GM21786 (cell line): ENCODE data around the gene FRMD5.

ENCODE experiments used
- ATAC-seq: cut with Tn5 transposase; IDR thresholded peaks from one replicate; pipeline ENCODE4 v1.9.1; 2021; ENCODE audit not compliant: unreplicated experiment

The FRMD5 gene

DNA sequence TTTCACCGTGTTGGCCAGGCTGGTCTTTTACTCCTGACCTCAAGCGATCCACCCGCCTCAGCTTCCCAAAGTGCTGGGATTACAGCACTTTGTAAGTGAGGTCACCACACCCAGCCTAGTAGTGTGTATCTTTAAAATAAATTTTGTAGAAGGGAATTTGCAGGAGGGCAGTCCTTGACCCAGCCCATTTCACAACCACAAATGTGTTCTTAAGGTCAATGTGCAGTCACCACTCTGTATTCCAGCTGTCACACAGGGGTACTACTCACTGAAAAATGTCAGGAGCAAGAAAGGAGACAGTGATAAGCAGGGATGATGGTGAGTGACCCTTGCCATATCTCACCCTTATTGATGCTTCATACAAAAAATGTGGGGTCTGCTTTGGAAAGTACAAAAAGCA is 98.5 kb downstream of the FRMD5 start:
- no peak for ATAC-seq

DNA sequence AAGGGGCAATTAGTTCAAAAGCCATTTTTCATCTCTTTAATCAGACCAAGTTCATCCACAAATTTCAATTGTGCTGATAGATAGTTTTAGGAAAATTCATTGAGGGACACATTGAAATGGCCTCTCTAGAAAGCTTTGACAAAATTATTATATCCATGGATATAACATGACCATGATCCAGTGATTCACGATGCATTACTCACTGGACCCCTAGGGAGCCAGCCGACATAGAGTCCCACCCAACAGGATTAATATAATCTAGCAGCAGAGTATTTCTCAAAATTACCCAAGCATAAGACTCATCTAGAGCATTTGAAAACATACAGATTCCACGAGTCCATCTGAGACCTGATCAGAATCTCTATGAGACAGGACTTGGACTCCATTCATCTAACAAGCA is 100.3 kb downstream of the FRMD5 start:
- ATAC-seq, result no peak

DNA sequence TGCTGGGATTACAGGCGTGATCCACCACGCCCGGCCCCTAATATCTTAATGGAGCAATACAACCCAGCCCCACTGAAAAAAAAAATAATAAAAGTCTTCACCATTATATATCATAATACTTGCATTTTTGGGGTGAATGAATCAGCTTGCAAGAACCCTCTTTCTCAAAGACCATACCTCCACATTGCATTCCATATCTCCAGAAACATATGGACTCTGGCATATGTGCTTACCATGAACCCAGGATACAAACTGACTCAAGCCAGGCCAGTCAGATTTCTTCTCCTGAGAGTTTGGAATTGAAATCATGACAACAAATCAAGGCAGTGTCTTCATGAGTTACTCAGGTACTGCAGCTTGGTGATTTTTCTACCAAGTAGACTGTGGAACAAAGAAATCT is 101.2 kb downstream of the FRMD5 start:
- no peak for ATAC-seq

DNA sequence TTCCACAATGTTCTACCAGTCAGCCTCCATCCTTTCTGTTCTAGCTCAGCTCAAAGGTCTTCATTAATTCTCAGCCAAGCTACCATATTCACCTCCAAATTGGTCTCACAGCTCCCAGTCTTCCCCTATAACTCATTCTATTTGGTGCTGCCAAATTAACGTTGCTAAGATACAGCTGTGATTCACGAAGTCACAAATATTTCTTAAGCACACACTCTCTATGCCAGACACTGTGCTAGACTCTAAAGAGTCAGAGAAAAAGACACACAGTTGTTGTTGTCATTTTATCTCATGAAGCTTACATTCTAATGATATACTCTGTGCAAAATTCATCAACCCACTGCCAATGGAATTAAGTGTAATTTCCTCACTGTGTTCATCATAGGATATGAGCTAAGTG is 102.8 kb downstream of the FRMD5 start:
- no peak for ATAC-seq

DNA sequence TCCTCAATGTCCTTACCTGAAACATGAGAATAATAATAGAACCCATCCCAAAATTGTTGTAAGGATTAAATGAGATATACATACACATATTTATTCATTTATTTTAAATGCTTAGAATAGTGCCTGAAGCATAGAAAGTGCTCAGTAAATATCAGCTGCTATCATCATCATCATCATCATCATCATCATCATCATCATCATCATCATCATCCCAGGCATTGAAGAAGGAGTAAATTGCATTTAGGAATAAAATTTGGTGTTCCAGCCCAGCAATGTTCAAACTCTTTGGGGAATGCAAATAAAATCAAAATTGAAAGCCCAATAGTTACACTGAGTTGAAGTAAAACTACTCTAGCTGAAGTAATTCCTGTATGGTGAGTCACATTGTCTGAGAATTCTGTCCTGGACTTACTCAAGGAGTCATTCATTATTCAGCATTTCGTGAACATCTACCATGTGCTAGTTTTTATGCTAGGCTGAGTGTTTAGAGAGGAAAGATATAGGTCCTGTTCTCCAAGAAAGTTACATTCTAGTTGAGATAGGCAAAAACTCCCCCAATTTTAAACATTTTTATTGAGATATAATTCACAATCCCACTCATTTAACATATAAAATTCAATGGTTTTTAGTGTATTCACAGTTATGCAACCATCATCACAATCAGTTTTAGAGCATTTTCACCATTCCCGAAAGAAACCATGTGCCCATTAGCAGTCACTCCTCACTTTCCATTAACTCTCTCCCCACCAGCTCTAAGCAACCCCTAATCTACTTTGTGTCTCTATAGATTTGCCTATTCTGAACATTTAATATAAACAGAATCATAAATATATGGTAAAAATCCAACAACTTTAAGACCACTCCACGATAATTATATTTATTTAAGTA is 107.2 kb downstream of the FRMD5 start:
- no peak for ATAC-seq

DNA sequence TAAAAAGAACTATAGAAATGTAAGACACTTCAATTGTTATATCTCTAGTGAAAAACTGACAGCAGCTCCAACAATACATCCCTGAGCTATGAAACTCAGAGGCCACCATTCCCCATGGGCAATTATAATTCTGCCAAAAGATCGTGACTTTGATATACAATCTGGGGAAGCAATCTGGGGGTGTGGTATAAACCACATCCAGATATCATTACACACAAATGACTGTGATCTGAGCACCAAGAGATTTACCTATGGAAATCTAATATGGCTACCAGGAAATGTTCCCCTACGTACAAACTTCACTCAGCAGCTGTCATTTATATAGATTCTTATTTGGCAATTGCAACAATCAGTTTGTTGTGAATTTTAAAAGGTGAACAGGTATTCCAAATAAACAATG is 110.3 kb downstream of the FRMD5 start:
- ATAC-seq, result no peak

DNA sequence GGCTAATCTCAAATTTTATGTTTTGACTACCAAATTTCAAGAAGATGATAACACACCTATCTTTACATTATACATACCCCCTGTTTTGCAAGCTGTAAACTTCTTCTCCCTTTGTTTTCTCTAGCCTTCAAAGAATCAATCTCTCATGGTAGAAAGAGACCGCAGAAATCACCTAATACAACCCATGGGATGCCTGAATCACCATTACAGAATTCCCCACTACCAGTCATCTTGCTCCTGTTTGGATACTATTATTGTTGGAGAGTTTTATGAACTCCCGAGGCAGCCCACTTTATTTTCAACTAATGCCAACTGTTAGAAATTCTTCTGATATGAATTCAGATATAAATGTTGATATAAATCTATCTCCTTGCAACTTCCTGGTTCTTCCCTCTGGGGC is 110.9 kb downstream of the FRMD5 start:
- ATAC-seq, result no peak

DNA sequence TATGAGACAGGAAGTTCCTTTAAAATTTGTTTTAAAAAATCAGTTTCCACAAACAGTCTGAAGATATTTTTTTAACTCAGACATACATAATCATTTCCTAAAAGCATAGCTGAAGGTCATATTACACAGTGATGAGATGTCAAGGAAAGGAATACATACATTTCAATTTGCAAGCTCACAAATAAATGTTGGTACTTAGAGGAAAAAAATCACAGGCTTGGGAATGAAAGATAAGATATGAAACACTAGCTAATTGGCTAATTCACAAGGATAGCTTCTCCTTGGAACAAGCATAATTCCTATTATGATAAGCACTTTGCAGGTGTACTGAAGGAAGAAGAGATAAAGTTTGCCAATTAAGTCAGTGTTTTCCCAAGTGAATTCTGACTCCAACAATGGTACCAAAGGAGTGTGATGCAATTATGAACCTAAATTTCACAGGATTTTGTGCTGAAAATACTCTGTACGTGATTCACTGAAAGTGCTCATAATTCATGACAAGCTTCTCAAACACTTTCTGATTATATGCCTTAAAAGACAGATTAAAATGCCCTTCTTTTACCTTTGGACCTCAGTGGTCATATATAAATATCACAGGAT is 112.4 kb downstream of the FRMD5 start:
- no peak for ATAC-seq

DNA sequence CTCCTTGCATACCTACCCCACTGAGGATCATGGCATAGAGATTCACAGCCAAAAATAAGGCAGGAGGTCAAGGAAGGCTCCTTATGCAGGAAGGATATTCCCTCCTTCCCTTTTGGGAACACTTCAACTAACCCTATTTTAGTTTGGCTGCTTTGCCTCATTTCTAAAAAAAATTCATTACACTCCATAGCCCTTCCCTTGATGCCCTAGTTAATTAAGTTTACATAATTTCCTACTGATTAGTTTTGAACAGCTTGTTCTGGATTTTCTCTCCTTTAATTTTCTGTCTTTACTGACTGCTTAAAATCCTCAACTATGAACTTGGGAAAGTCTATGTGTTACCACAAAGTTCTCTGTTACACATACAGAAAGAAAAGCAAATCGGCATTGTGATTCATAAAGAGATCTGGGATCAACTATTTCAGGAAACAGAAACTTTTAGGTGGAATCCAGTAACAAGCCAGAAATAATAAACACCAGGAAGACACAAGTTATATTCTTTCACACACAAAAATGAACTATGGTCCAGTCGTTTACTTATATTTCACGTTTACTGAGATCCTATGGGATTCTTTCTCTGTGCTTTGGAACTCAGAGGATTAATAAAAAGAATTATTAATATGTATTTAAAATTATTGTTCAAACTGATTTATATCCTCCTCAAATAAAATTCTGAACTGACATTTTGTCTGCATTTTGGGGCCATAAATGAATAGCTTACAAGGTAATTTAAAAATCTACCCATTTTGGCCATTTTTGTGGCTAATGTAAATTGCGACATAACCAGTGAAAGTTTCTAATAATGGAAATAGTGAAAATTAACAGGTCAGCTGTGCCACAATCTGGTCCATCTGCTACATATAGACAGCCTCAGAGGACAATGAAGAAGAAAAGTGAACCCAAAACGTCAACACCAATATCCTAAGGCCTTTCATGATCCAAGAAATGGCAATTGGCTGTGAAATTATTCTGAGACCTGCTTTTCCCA is 113.8 kb downstream of the FRMD5 start:
- ATAC-seq, result no peak

DNA sequence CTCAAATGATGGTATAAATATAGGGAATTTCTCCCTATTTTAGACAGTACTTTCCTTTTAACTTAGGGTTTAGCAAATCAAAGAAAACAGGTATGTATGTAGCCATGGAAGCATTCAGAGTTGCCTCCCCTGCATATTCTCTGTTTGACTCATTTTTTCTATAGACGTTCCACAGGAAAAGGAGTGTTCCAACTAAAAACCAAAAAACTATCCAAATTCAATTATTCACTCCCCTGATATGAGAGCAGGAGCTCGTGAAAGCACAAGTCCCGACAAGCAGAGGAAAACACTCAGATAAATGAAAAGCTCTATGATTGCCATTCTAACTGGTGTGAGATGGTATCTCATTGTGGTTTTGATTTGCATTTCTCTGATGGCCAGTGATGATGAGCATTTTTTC is 119.5 kb downstream of the FRMD5 start:
- no peak for ATAC-seq

DNA sequence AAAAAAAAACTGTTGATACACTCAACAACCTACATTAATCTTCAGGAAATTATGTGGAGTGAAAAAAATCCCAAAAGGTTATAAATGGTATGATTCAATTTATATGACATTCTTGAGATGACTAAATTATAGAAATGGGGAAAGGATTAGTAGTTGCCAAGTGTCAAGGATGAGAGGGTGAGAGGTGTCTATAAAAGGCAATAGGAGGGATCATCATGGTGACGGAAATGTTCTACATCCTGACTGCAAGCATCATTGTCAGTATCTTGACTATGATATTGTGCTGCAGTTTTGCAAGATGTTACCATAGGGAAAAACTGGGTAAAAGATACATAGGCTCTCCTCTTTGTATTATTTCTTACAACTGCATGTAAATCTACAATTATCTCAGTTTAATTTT is 125.6 kb downstream of the FRMD5 start:
- ATAC-seq, result no peak

DNA sequence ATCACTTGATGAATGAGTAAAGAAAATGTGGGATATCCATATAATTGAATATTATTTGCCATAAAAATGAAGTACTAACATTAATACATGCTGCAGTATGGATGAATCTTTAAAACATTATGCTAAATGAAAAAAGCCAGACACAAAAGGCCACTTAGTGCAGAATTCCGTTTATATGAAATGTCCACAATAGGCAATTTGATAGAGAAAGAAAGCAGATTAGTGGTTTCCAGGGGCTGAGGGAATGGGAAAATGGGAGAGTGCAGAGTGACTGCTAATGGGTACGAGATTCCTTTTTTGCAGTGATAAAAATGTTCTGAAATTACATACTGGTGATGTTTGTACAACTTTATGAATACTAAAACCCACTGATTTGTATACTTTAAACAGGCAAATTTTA is 126.7 kb downstream of the FRMD5 start:
- no peak for ATAC-seq

DNA sequence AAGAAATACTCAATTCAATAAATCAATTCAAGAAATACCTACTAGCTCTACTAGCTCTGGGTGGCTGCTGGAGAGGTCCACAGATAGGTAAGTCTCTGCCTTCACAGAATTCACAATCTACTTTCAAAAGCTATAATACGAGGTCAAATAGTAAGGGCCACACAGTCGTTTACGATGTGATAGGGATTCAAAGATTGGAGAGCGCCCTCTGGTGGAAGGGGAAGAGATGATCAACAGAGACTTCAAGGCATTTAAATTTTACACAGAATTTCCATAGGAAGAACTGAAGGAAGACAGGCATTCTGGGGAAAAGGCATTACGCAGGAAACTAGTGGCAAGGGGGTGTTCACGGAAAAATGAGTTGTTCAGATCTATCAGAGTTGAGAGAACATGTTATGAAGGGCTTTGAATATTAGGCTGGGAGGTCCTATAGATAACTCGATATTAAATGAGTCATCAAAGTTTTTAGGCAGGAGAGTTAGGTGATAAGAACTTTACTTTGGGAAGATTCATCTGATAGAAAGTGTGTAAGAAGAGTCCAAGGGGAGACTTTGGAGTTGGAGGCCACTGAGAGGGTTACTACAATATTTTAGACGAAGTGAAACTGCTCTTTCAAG is 128.8 kb downstream of the FRMD5 start:
- no peak for ATAC-seq

DNA sequence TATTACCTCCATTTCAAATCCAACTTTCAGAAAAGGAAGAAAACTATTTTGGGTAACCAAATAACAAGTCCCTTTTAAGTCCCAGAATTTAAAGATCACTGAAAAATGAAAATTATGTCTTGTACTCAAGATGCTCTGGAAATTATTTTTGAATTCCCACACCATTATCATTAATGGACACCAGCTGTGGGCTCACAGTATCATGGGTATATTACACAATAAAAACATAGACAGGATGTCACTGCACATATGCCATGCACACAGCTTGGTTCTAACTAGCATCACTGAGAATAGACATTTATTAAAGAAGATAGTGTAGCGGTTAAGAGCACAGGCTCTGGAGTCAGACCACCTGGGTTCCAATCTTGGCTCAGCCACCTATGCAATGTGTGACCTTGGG is 130.4 kb downstream of the FRMD5 start:
- no peak for ATAC-seq

DNA sequence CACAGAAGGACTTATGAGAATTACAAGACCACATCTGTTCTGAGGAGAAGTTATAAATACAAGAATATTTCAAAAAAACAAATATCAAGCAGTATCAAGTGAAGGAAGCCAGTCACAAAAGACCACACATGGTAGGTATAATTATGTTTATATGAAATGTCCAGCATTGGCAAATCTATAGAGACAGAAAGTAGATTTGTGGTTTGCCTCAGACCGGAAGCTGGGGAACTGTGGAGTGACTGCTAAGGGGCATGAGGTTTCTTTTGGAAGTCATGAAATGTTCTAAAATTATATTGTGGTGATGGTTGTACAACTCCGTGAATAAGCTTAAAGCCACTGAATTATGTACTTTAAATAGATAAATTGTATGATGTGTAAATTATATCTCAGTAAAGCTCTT is 136.9 kb downstream of the FRMD5 start:
- no peak for ATAC-seq

DNA sequence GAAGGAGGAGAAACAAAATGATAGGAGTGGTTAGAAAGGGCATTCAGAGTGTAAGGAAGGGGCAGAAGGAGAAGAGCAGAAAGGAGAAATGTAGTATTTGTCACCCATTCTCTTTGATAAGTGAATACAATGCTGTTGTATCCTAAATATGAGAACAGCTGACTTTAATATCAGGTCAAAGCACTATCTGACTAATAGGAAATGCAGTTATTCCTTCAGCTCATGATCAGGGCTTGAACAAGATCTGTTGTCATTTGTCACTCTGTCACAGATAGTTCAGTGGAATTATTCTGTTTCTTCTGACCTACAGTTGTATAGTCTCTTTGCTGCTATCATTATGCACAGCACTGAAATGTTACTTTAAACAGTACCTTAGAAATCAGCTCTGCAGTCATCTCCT is 149.4 kb downstream of the FRMD5 start:
- no peak for ATAC-seq

DNA sequence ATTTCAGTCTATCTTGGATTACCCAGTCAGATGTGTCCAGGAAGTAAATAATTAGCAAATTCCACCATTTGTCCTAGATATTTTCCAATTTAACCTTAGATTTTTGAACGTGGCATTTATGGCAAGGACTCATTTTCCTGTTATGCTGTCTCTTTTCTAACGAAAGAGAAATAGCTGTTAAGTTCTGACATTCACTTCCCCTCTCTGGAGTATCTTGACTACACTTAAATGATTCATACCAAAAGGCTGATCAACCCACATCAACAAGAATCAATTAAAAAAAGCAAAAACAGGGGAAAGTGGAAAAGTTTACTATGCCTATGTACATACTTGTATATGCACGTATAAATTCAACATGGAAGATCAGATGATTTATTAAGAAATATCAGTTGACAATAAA is 149.9 kb downstream of the FRMD5 start:
- ATAC-seq, result no peak

DNA sequence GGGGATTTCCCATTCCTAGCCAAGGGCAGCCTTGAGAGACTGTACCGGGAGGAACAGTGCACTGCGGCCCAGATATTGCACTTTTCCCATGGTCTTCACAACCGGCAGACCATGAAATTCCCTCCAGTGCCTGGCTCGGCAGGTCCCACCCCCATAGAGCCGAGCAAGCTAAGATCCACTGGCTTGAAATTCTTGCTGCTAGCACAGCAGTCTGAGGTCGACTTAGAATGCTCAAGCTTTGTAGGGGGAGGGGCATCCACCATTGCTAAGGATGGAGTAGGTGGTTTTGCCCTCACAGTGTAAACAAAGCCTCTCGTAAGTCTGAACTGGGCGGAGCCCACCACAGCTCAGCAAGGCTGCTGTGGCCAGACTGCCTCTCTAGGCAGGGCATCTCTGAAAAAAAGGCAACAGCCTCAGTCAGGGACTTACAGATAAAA is 156.3 kb downstream of the FRMD5 start:
- ATAC-seq, result no peak

DNA sequence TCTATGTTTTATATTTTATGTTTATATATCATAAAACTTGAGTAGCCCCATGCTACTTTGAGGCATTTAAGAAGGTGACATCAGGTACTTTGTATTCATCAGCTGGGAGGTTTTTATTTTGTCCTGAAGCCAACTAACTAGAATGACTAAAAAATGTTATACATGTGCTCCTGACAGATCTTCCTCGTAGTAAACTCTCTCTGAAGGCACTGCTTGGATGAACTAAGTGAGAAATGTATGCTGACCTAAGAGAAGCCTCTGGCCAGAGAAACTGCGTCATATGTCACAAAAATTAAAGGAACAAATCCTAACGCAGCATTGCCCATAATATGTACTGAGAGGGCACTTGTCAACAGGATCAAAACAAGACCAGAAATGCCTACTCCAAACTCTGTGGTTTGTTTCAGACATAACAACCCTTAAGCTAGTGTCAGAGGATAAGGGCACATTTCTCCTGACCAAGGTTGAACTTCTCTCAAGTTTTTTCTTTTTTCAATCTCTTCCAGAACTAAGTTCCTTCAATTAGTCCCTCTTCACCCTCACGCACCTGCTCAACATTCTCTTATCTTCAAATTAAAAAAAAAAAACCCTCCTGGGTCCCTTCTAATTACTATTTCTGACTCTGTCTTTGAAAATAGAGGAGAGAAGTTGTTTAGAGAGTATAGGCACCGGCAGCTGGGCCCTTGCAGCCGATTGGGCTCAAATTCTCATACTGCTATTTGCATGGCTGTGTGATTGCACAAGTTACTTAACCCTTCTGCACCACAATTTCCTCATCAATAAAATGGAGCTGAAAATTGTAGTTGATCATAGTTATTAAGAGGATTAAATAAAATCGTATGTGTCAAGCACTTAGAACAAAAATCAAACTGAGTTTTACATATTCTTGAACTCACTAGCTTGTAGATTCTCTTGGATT is 159.0 kb downstream of the FRMD5 start:
- no peak for ATAC-seq
